Ishikawa (cell line): ENCODE measurements around the gene PHLDB2.

ENCODE experiments used
- MAX ChIP-seq: IDR thresholded peaks from 2 replicates; pipeline ENCODE4 v1.6.1; 2012
- YY1 ChIP-seq: IDR thresholded peaks from 2 replicates; pipeline ENCODE4 v1.6.1; 2012; ENCODE audit warnings: low read depth

GRCh38 chr3:111956995-111957734, 98.1 kb downstream of the PHLDB2 start:
- no peak for TF ChIP-seq MAX
- TF ChIP-seq YY1, result no peak
